ENCODE data around the gene DDX59.

- TF ChIP-seq CTCF (conservative IDR thresholded peaks at IDR 0.05) (no peak), EZH2 (IDR thresholded peaks at IDR 0.05; ENCODE audit: low read depth) (no peak)
Measured at GRCh38 chr1:200681231-200681630, 11.5 kb upstream of the DDX59 start.
